ENCODE results near the gene F2RL2. TPM values are rescaled to one million over a fixed set of nuclear protein-coding genes. Genes with fewer than 3 reads are reported as not detected.

F2RL2 gene
- total and polyA plus RNA-seq, 10 of the 15 experiments (the other 5 are each of a cell fraction or from before 2014, with no cell fraction given), result 0.03 to 0.24 (median 0.08) TPM; not detected in 5

DNA sequence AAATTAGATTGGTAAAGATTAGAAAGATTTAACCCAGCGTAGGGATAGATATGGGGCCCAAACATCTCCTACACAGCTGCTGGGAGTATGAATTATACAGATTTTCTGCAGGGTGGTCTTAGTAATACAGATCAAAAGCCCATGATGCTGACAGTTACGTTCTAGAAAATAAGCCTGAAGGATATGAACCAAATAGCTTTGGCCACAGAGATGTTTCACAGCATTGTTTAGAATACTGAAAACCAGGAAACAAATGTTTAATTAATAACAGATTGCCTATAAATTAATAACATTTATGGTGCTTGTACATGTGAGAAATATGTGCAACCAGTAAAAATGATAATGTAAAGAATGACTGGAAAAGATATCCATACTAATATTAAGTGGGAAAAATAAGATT is 24.7 kb downstream of the F2RL2 start:
- Histone ChIP-seq H4K20me1 (ENCODE audit: control insufficient read depth, insufficient read depth) (no peaks in the 10 kb centered on the region), H3K27ac (ENCODE audit: control insufficient read depth, insufficient read depth) (no peak overlapping the region), H3K9ac (ENCODE audit: control insufficient read depth, insufficient read depth, low read length) (no peak overlapping the region), H2AFZ (ENCODE audit: control insufficient read depth, low read depth, low read length) (no peak overlapping the region), H3K4me1 (ENCODE audit: control insufficient read depth, insufficient read depth, low read length) (no peaks in the 10 kb centered on the region), H3K36me3 (ENCODE audit: control insufficient read depth in 2 of 2, insufficient read depth in 2 of 2, low read length in 1 of 2) (no peaks in the 10 kb centered on the region), H3K27me3 (replicated peaks in 1 of 2; ENCODE audit: control insufficient read depth in 2 of 2, insufficient read depth in 2 of 2, low read length in 1 of 2) (no peaks in the 10 kb centered on the region), H3K4me3 (no peak overlapping the region), H3K79me2 (ENCODE audit: control insufficient read depth, insufficient read depth, low read length) (no peaks in the 10 kb centered on the region), H3K4me2 (ENCODE audit: control insufficient read depth, insufficient read depth) (no peak overlapping the region), H3K9me3 (replicated peaks; ENCODE audit: control insufficient read depth, insufficient read depth, low read length) (no peaks in the 10 kb centered on the region)
- ATAC-seq, result no peak
- ChIA-PET CTCF (interaction anchor here (0.7 to 8.5 kb wide), 7 partner anchors 11 to 418 kb away, joined by 3 to 239 read pairs (median 8); no protein-coding TSS in a partner anchor), SMC1A (ENCODE audit: uncharacterized antibody, unreplicated experiment) (interaction anchor here (0.8 to 8.7 kb wide), 8 partner anchors 9 to 175 kb away, joined by 3 to 154 read pairs (median 7); no protein-coding TSS in a partner anchor), RAD21 (ENCODE audit: unreplicated experiment) (interaction anchor here (0.9 to 12.9 kb wide), 4 partner anchors 8 to 178 kb away, joined by 3 to 166 read pairs (median 4); no protein-coding TSS in a partner anchor), POLR2A (no interaction called here)
- no peak for DNase-seq (ENCODE audit: low read depth, low spot score)
- no peak for FAIRE-seq
- TF ChIP-seq, protein P1, sequence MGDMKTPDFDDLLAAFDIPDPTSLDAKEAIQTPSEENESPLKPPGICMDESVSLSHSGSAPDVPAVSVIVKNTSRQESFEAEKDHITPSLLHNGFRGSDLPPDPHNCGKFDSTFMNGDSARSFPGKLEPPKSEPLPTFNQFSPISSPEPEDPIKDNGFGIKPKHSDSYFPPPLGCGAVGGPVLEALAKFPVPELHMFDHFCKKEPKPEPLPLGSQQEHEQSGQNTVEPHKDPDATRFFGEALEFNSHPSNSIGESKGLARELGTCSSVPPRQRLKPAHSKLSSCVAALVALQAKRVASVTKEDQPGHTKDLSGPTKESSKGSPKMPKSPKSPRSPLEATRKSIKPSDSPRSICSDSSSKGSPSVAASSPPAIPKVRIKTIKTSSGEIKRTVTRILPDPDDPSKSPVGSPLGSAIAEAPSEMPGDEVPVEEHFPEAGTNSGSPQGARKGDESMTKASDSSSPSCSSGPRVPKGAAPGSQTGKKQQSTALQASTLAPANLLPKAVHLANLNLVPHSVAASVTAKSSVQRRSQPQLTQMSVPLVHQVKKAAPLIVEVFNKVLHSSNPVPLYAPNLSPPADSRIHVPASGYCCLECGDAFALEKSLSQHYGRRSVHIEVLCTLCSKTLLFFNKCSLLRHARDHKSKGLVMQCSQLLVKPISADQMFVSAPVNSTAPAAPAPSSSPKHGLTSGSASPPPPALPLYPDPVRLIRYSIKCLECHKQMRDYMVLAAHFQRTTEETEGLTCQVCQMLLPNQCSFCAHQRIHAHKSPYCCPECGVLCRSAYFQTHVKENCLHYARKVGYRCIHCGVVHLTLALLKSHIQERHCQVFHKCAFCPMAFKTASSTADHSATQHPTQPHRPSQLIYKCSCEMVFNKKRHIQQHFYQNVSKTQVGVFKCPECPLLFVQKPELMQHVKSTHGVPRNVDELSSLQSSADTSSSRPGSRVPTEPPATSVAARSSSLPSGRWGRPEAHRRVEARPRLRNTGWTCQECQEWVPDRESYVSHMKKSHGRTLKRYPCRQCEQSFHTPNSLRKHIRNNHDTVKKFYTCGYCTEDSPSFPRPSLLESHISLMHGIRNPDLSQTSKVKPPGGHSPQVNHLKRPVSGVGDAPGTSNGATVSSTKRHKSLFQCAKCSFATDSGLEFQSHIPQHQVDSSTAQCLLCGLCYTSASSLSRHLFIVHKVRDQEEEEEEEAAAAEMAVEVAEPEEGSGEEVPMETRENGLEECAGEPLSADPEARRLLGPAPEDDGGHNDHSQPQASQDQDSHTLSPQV (IDR thresholded peaks at IDR 0.05), result no peak
- TF ChIP-seq, protein P2, sequence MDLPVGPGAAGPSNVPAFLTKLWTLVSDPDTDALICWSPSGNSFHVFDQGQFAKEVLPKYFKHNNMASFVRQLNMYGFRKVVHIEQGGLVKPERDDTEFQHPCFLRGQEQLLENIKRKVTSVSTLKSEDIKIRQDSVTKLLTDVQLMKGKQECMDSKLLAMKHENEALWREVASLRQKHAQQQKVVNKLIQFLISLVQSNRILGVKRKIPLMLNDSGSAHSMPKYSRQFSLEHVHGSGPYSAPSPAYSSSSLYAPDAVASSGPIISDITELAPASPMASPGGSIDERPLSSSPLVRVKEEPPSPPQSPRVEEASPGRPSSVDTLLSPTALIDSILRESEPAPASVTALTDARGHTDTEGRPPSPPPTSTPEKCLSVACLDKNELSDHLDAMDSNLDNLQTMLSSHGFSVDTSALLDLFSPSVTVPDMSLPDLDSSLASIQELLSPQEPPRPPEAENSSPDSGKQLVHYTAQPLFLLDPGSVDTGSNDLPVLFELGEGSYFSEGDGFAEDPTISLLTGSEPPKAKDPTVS (IDR thresholded peaks at IDR 0.05; ENCODE audit: low read depth, low read length), result no peak
- TF ChIP-seq MYB (IDR thresholded peaks at IDR 0.05; ENCODE audit: borderline replicate concordance, low read depth, low read length) (no peak), SP1 (IDR thresholded peaks at IDR 0.05; ENCODE audit: low read depth, low read length) (no peak), SIX5 (IDR thresholded peaks at IDR 0.05; ENCODE audit: low read depth, low read length, severe bottlenecking) (no peak), NR2C1 (IDR thresholded peaks at IDR 0.05) (no peak)
- WGBS (ENCODE audit: insufficient coverage, insufficient replicate concordance, low lambda C conversion rate, missing lambda C conversion rate), result 98% methylated on average over 2 of the region's 2 CpGs
- no TSS peak for BruUV-seq (replicated peaks)
- intact Hi-C loops (cut with micrococcal nuclease; ENCODE audit: unreplicated experiment) (no loop called here), in situ Hi-C loops (cut with MboI) (loop anchor here (5.0 kb wide), 1 partner anchor 179 kb away; no protein-coding TSS in a partner anchor)
